Activated T-cell treated with anti-CD3 and anti-CD28 coated beads, Interleukin-2, amount 50 U/mL, for 4 hours (primary cell): ENCODE data around the gene PPP3CA. TPM values are rescaled to one million over a fixed set of nuclear protein-coding genes. Genes with fewer than 3 reads are reported as not detected.

Experiments used
- ATAC-seq, 2 donors: fragments of 200-7000 bp; cut with Tn5 transposase; one replicate each; pipeline ENCODE4 v1.10.0; 2021
- DNase-seq: peaks from one replicate; pipeline ENCODE4 v3.0.0-alpha.2; 2020
- H3K27me3 Mint-ChIP-seq: one replicate; pipeline ENCODE4 v1.8.0; 2021; ENCODE audit warnings: low read depth, mixed read lengths
- H3K36me3 Mint-ChIP-seq: one replicate; pipeline ENCODE4 v1.8.0; 2022; ENCODE audit warnings: mixed read lengths; ENCODE audit not compliant: insufficient read depth
- H3K4me1 Mint-ChIP-seq: one replicate; pipeline ENCODE4 v1.8.0; 2021; ENCODE audit warnings: low read depth, mixed read lengths
- H3K4me3 Mint-ChIP-seq: one replicate; pipeline ENCODE4 v1.8.0; 2021; ENCODE audit warnings: mild to moderate bottlenecking, moderate library complexity, mixed read lengths
- H3K9me3 Mint-ChIP-seq: one replicate; pipeline ENCODE4 v1.8.0; 2021; ENCODE audit warnings: mixed read lengths
- total RNA-seq, 3 donors: library from RNA; stranded (reverse); gene quantifications; one replicate each; pipeline ENCODE4 v1.2.1, GENCODE V29; 2021

PPP3CA gene
- total RNA-seq, 3 donors from 2014 or later: 6.7 to 11.6 (median 9.4) TPM

GRCh38 chr4:101050088-101050836, 297.1 kb downstream of the PPP3CA start:
- ATAC-seq: peak; percentile 40 to 81
- H3K9me3 Mint-ChIP-seq: no peaks in the 10 kb centered on the region
- peaks cover 6% of the 10 kb centered on the region for H3K4me1 Mint-ChIP-seq
- no peak for DNase-seq
- H3K4me3 Mint-ChIP-seq: no peak overlapping the region
- no peaks in the 10 kb centered on the region for H3K27me3 Mint-ChIP-seq
- peaks cover 13% of the 10 kb centered on the region for H3K36me3 Mint-ChIP-seq

- Mint-ChIP-seq H3K4me3 (no peak overlapping the region), H3K9me3 (no peaks in the 10 kb centered on the region), H3K4me1 (peaks cover 6% of the 10 kb centered on the region), H3K27me3 (no peaks in the 10 kb centered on the region), H3K36me3 (peaks cover 16% of the 10 kb centered on the region)
- DNase-seq: no peak
- no peak for ATAC-seq
Measured at GRCh38 chr4:101049549-101050001, 297.8 kb downstream of the PPP3CA start.

GRCh38 chr4:101044766-101045165, 302.6 kb downstream of the PPP3CA start:
- ATAC-seq (no peak), DNase-seq (no peak)
- Mint-ChIP-seq H3K36me3 (peaks cover 13% of the 10 kb centered on the region), H3K4me3 (no peak overlapping the region), H3K27me3 (no peaks in the 10 kb centered on the region), H3K9me3 (no peaks in the 10 kb centered on the region), H3K4me1 (peaks cover 10% of the 10 kb centered on the region)

GRCh38 chr4:101042847-101043246, 304.5 kb downstream of the PPP3CA start:
- no peaks in the 10 kb centered on the region for H3K9me3 Mint-ChIP-seq
- H3K4me1 Mint-ChIP-seq: peaks cover 27% of the 10 kb centered on the region
- DNase-seq (no peak), ATAC-seq (no peak)
- no peaks in the 10 kb centered on the region for H3K27me3 Mint-ChIP-seq
- no peak overlapping the region for H3K4me3 Mint-ChIP-seq
- H3K36me3 Mint-ChIP-seq: peaks cover 13% of the 10 kb centered on the region

GRCh38 chr4:101040776-101041175, 306.6 kb downstream of the PPP3CA start:
- DNase-seq (no peak), ATAC-seq (no peak)
- peaks cover 16% of the 10 kb centered on the region for H3K36me3 Mint-ChIP-seq
- H3K4me3 Mint-ChIP-seq: no peak overlapping the region
- no peaks in the 10 kb centered on the region for H3K27me3 Mint-ChIP-seq
- no peaks in the 10 kb centered on the region for H3K9me3 Mint-ChIP-seq
- H3K4me1 Mint-ChIP-seq: peaks cover 31% of the 10 kb centered on the region

GRCh38 chr4:101039367-101039766, 308.0 kb downstream of the PPP3CA start:
- Mint-ChIP-seq H3K27me3 (no peaks in the 10 kb centered on the region), H3K36me3 (peaks cover 12% of the 10 kb centered on the region), H3K4me3 (no peak overlapping the region), H3K4me1 (peaks cover 31% of the 10 kb centered on the region), H3K9me3 (no peaks in the 10 kb centered on the region)
- DNase-seq: peak; percentile 26
- ATAC-seq: peak; percentile 91 to 97

- ATAC-seq: peak; percentile 16 to 31
- DNase-seq: no peak
- no peak overlapping the region for H3K4me3 Mint-ChIP-seq
- peaks cover 31% of the 10 kb centered on the region for H3K4me1 Mint-ChIP-seq
- H3K9me3 Mint-ChIP-seq: no peaks in the 10 kb centered on the region
- no peaks in the 10 kb centered on the region for H3K27me3 Mint-ChIP-seq
- H3K36me3 Mint-ChIP-seq: peaks cover 15% of the 10 kb centered on the region
Measured at GRCh38 chr4:101037938-101038413, 309.4 kb downstream of the PPP3CA start.

GRCh38 chr4:101037249-101037648, 310.1 kb downstream of the PPP3CA start:
- no peak overlapping the region for H3K4me3 Mint-ChIP-seq
- H3K27me3 Mint-ChIP-seq: no peaks in the 10 kb centered on the region
- peaks cover 30% of the 10 kb centered on the region for H3K4me1 Mint-ChIP-seq
- no peaks in the 10 kb centered on the region for H3K9me3 Mint-ChIP-seq
- H3K36me3 Mint-ChIP-seq: peaks cover 15% of the 10 kb centered on the region
- DNase-seq (no peak), ATAC-seq (no peak)

GRCh38 chr4:101035487-101035886, 311.8 kb downstream of the PPP3CA start:
- Mint-ChIP-seq H3K27me3 (no peaks in the 10 kb centered on the region), H3K36me3 (peaks cover 23% of the 10 kb centered on the region), H3K4me3 (no peak overlapping the region), H3K4me1 (peaks cover 22% of the 10 kb centered on the region), H3K9me3 (no peaks in the 10 kb centered on the region)
- no peak for DNase-seq
- no peak for ATAC-seq

- no peak overlapping the region for H3K4me3 Mint-ChIP-seq
- H3K36me3 Mint-ChIP-seq: peaks cover 20% of the 10 kb centered on the region
- H3K4me1 Mint-ChIP-seq: peaks cover 15% of the 10 kb centered on the region
- H3K27me3 Mint-ChIP-seq: no peaks in the 10 kb centered on the region
- DNase-seq (no peak), ATAC-seq (no peak)
- H3K9me3 Mint-ChIP-seq: no peaks in the 10 kb centered on the region
Measured at GRCh38 chr4:101033986-101034385, 313.3 kb downstream of the PPP3CA start.

- no peak for DNase-seq
- Mint-ChIP-seq H3K36me3 (peaks cover 18% of the 10 kb centered on the region), H3K9me3 (no peaks in the 10 kb centered on the region), H3K4me1 (peaks cover 5% of the 10 kb centered on the region), H3K27me3 (no peaks in the 10 kb centered on the region), H3K4me3 (no peak overlapping the region)
- ATAC-seq: no peak
Measured at GRCh38 chr4:101032541-101032940, 314.8 kb downstream of the PPP3CA start.

GRCh38 chr4:101031971-101032370, 315.4 kb downstream of the PPP3CA start:
- peaks cover 18% of the 10 kb centered on the region for H3K36me3 Mint-ChIP-seq

GRCh38 chr4:101028886-101029285, 318.4 kb downstream of the PPP3CA start:
- no peak overlapping the region for H3K4me3 Mint-ChIP-seq
- DNase-seq (no peak), ATAC-seq (no peak)
- H3K36me3 Mint-ChIP-seq: peaks cover 24% of the 10 kb centered on the region
- H3K4me1 Mint-ChIP-seq: peaks cover 7% of the 10 kb centered on the region
- H3K27me3 Mint-ChIP-seq: no peaks in the 10 kb centered on the region
- H3K9me3 Mint-ChIP-seq: no peaks in the 10 kb centered on the region

More at GRCh38 chr4:101031971-101032370, 315.4 kb downstream of the PPP3CA start:
- ATAC-seq: no peak
- Mint-ChIP-seq H3K9me3 (no peaks in the 10 kb centered on the region), H3K27me3 (no peaks in the 10 kb centered on the region), H3K4me3 (no peak overlapping the region), H3K4me1 (peaks cover 4% of the 10 kb centered on the region)
- no peak for DNase-seq

- H3K27me3 Mint-ChIP-seq: no peaks in the 10 kb centered on the region
- H3K4me1 Mint-ChIP-seq: peaks cover 11% of the 10 kb centered on the region
- H3K4me3 Mint-ChIP-seq: no peak overlapping the region
- ATAC-seq: no peak
- no peaks in the 10 kb centered on the region for H3K9me3 Mint-ChIP-seq
- DNase-seq: no peak
- H3K36me3 Mint-ChIP-seq: peaks cover 21% of the 10 kb centered on the region
Measured at GRCh38 chr4:101027721-101028120, 319.6 kb downstream of the PPP3CA start.

GRCh38 chr4:101025755-101026154, 321.6 kb downstream of the PPP3CA start:
- Mint-ChIP-seq H3K9me3 (no peaks in the 10 kb centered on the region), H3K4me1 (peaks cover 25% of the 10 kb centered on the region), H3K36me3 (peaks cover 17% of the 10 kb centered on the region), H3K27me3 (no peaks in the 10 kb centered on the region), H3K4me3 (no peak overlapping the region)
- ATAC-seq: no peak
- no peak for DNase-seq
